H9 (cell line): Measurements from ENCODE around the gene SHMT2. TPM values are rescaled to one million over a fixed set of nuclear protein-coding genes. Genes with fewer than 3 reads are reported as not detected.

Experiments
- DNase-seq: peaks from one replicate; pipeline ENCODE4 v3.0.0-alpha.2; 2017
- H2AFZ ChIP-seq: one replicate; pipeline ENCODE4 v1.6.1; 2013; ENCODE audit warnings: mild to moderate bottlenecking, low read length, control low read depth, moderate library complexity
- H2AK5ac ChIP-seq: 2 replicates; pipeline ENCODE4 v1.6.1; 2013; ENCODE audit warnings: low read length, control low read depth, mixed read lengths; ENCODE audit not compliant: insufficient read length
- H2BK120ac ChIP-seq: one replicate; pipeline ENCODE4 v1.6.1; 2013; ENCODE audit warnings: low read depth, mild to moderate bottlenecking, low read length, control low read depth, inconsistent platforms; ENCODE audit not compliant: poor library complexity, severe bottlenecking
- H2BK12ac ChIP-seq: 2 replicates; pipeline ENCODE4 v1.6.1; 2013; ENCODE audit warnings: low read length, control low read depth, mixed read lengths, low read depth; ENCODE audit not compliant: insufficient read length
- H2BK15ac ChIP-seq: 2 replicates; pipeline ENCODE4 v1.6.1; 2013; ENCODE audit warnings: low read depth, low read length, control low read depth
- H2BK20ac ChIP-seq: one replicate; pipeline ENCODE4 v1.6.1; 2013; ENCODE audit warnings: low read depth, mild to moderate bottlenecking, low read length, control low read depth, inconsistent platforms; ENCODE audit not compliant: poor library complexity, severe bottlenecking
- H2BK5ac ChIP-seq: 2 replicates; pipeline ENCODE4 v1.6.1; 2013; ENCODE audit warnings: low read length, control low read depth, mixed read lengths; ENCODE audit not compliant: insufficient read length
- H3K14ac ChIP-seq: 2 replicates; pipeline ENCODE4 v1.6.1; 2013; ENCODE audit warnings: low read length, control low read depth; ENCODE audit not compliant: insufficient read depth
- H3K18ac ChIP-seq: 2 replicates; pipeline ENCODE4 v1.6.1; 2013; ENCODE audit warnings: low read depth, mild to moderate bottlenecking, mixed read lengths, low read length, control low read depth; ENCODE audit not compliant: insufficient read length
- H3K23ac ChIP-seq: 2 replicates; pipeline ENCODE4 v1.6.1; 2013; ENCODE audit warnings: low read length, control low read depth, mixed read lengths, low read depth; ENCODE audit not compliant: insufficient read length
- H3K23me2 ChIP-seq: 2 replicates; pipeline ENCODE4 v1.6.1; 2013; ENCODE audit warnings: low read depth, mild to moderate bottlenecking, mixed read lengths, low read length, control low read depth; ENCODE audit not compliant: insufficient read length, poor library complexity, severe bottlenecking
- H3K27ac ChIP-seq: 2 replicates; pipeline ENCODE4 v1.5.1; 2013; ENCODE audit warnings: low read length, control low read depth, mixed read lengths, low read depth; ENCODE audit not compliant: insufficient read length
- H3K27me3 ChIP-seq: 2 replicates; pipeline ENCODE4 v1.6.1; 2013; ENCODE audit warnings: low read length, control low read depth, inconsistent platforms; ENCODE audit not compliant: insufficient read depth
- H3K4ac ChIP-seq: 2 replicates; pipeline ENCODE4 v1.6.1; 2013; ENCODE audit warnings: low read depth, mild to moderate bottlenecking, control low read depth, inconsistent platforms, low read length, moderate library complexity
- H3K4me1 ChIP-seq: 2 replicates; pipeline ENCODE4 v1.6.1; 2013; ENCODE audit warnings: low read length, control low read depth, inconsistent platforms; ENCODE audit not compliant: insufficient read depth
- H3K4me2 ChIP-seq: 2 replicates; pipeline ENCODE4 v1.6.1; 2013; ENCODE audit warnings: low read length, control low read depth, mixed read lengths; ENCODE audit not compliant: insufficient read length, insufficient read depth
- H3K56ac ChIP-seq: 2 replicates; pipeline ENCODE4 v1.6.1; 2013; ENCODE audit warnings: low read depth, mild to moderate bottlenecking, mixed read lengths, low read length, control low read depth; ENCODE audit not compliant: insufficient read length
- H3K79me1 ChIP-seq: 2 replicates; pipeline ENCODE4 v1.6.1; 2013; ENCODE audit warnings: low read depth, mild to moderate bottlenecking, moderate library complexity, low read length, control low read depth, inconsistent platforms; ENCODE audit not compliant: insufficient read depth, poor library complexity, severe bottlenecking
- H3K79me2 ChIP-seq: 2 replicates; pipeline ENCODE4 v1.6.1; 2013; ENCODE audit warnings: low read length, control low read depth, inconsistent platforms; ENCODE audit not compliant: insufficient read depth
- H3K9ac ChIP-seq: 2 replicates; pipeline ENCODE4 v1.6.1; 2013; ENCODE audit warnings: low read length, control low read depth, mixed read lengths; ENCODE audit not compliant: insufficient read length; ENCODE audit errors: extremely low read depth
- H3K9me3 ChIP-seq: one replicate; pipeline ENCODE4 v1.6.1; 2013; ENCODE audit warnings: low read depth, low read length, inconsistent platforms; ENCODE audit not compliant: control insufficient read depth
- H3T11ph ChIP-seq: one replicate; pipeline ENCODE4 v1.6.1; 2013; ENCODE audit warnings: mild to moderate bottlenecking, low read length, control low read depth, inconsistent platforms
- H4K20me1 ChIP-seq: one replicate; pipeline ENCODE4 v1.6.1; 2013; ENCODE audit not compliant: control insufficient read depth, insufficient read length, insufficient read depth
- H4K5ac ChIP-seq: 2 replicates; pipeline ENCODE4 v1.6.1; 2013; ENCODE audit warnings: low read depth, mild to moderate bottlenecking, mixed read lengths, low read length, control low read depth; ENCODE audit not compliant: insufficient read length
- H4K8ac ChIP-seq: replicated peaks from 2 replicates; pipeline ENCODE4 v1.6.1; 2013; ENCODE audit warnings: low read length, control low read depth, mixed read lengths, low read depth; ENCODE audit not compliant: insufficient read length
- H4K91ac ChIP-seq: 2 replicates; pipeline ENCODE4 v1.6.1; 2013; ENCODE audit warnings: low read depth, mild to moderate bottlenecking, moderate library complexity, mixed read lengths, low read length, control low read depth; ENCODE audit not compliant: insufficient read length
- H3K27ac Mint-ChIP-seq, 3 experiments: 2 replicates in 2 of 3; 3 replicates in 1 of 3; pipeline ENCODE4 v1.8.0; 2020 to 2021; ENCODE audit warnings: mixed read lengths in 3 of 3, mild to moderate bottlenecking in 1 of 3, moderate library complexity in 1 of 3
- H3K27me3 Mint-ChIP-seq: 2 replicates; pipeline ENCODE4 v1.8.0; 2021; ENCODE audit warnings: low read depth, mild to moderate bottlenecking, moderate library complexity, mixed read lengths
- H3K36me3 Mint-ChIP-seq, 3 experiments: 2 replicates in 2 of 3; 3 replicates in 1 of 3; pipeline ENCODE4 v1.8.0; 2020 to 2021; ENCODE audit warnings: low read depth in 3 of 3, mixed read lengths in 3 of 3; ENCODE audit not compliant: insufficient read depth in 1 of 3
- H3K4me1 Mint-ChIP-seq, 2 experiments: 2 replicates each; pipeline ENCODE4 v1.8.0; 2020; ENCODE audit warnings: mixed read lengths in 2 of 2
- H3K4me3 Mint-ChIP-seq, 2 experiments: 2 replicates in 1 of 2; 3 replicates in 1 of 2; pipeline ENCODE4 v1.8.0; 2020 to 2021; ENCODE audit warnings: mild to moderate bottlenecking in 2 of 2, mixed read lengths in 2 of 2, moderate library complexity in 1 of 2
- H3K9me3 Mint-ChIP-seq, 2 experiments: 2 replicates in 1 of 2; 3 replicates in 1 of 2; pipeline ENCODE4 v1.8.0; 2020; ENCODE audit warnings: mild to moderate bottlenecking in 2 of 2, mixed read lengths in 2 of 2, moderate library complexity in 1 of 2
- WGBS: extraction: QIAGEN DNeasy Blood & Tissue Kit; methylation state at CpG from one replicate; pipeline ENCODE4 v1.1.7; 2013; ENCODE audit warnings: missing lambda C conversion rate, low lambda C conversion rate, mixed read lengths; ENCODE audit not compliant: insufficient read length; ENCODE audit errors: extremely low coverage; 5-methylcytosine and 5-hydroxymethylcytosine counted together
- total RNA-seq: library from RNA; stranded (reverse); gene quantifications from 2 replicates; pipeline ENCODE4 v1.2.1, GENCODE V29; 2021
- TF ChIP-seq, protein P1 (sequence below): fragments of 200-600 bp; sonication (generic); conservative IDR thresholded peaks from 3 replicates; pipeline ENCODE4 v1.8.0; 2021; ENCODE audit warnings: antibody characterized with exemption, mild to moderate bottlenecking

Gene SHMT2
- total RNA-seq, 1 experiment from 2014 or later, result 260 TPM

GRCh38 chr12:57237932-57238853 is 8.7 kb downstream of the SHMT2 start:
- no peaks in the 10 kb centered on the region for H3K4me1 ChIP-seq
- H2BK120ac ChIP-seq, result no peak overlapping the region

More at GRCh38 chr12:57237932-57238853, 8.7 kb downstream of the SHMT2 start:
- Mint-ChIP-seq H3K27me3 (peaks cover 84% of the 10 kb centered on the region), H3K27ac (peak overlapping the region in 1 of 3 experiments; percentile 94; a peak in 1 of 7 replicates), H3K36me3 (peaks cover 15 to 18% (median 16%) of the 10 kb centered on the region in 3 experiments), H3K4me1 (peaks cover 56 to 70% of the 10 kb centered on the region in 2 experiments), H3K4me3 (peak overlapping the region; percentile 72 to 87), H3K9me3 (no peaks in the 10 kb centered on the region)
- H3T11ph ChIP-seq, result no peak overlapping the region
- no peak overlapping the region for H3K14ac ChIP-seq
- DNase-seq, result peak; percentile 71
- no CpG with 5 or more reads among the region's 63 CpGs for WGBS
- peak overlapping the region; percentile 16 for H3K9ac ChIP-seq
- no peak overlapping the region for H2AFZ ChIP-seq
- peaks cover 4% of the 10 kb centered on the region for H4K20me1 ChIP-seq
- no peak overlapping the region for H3K27ac ChIP-seq
- no peak overlapping the region for H4K91ac ChIP-seq
- peaks cover 28% of the 10 kb centered on the region for H3K23me2 ChIP-seq
- H3K18ac ChIP-seq, result no peak overlapping the region
- no peak overlapping the region for H4K8ac ChIP-seq
- H3K27me3 ChIP-seq, result peaks cover 56% of the 10 kb centered on the region
- no peak overlapping the region for H2BK12ac ChIP-seq
- H2BK15ac ChIP-seq, result no peak overlapping the region
- no peak overlapping the region for H3K56ac ChIP-seq
- H3K4ac ChIP-seq, result no peak overlapping the region
- TF ChIP-seq, protein P1, sequence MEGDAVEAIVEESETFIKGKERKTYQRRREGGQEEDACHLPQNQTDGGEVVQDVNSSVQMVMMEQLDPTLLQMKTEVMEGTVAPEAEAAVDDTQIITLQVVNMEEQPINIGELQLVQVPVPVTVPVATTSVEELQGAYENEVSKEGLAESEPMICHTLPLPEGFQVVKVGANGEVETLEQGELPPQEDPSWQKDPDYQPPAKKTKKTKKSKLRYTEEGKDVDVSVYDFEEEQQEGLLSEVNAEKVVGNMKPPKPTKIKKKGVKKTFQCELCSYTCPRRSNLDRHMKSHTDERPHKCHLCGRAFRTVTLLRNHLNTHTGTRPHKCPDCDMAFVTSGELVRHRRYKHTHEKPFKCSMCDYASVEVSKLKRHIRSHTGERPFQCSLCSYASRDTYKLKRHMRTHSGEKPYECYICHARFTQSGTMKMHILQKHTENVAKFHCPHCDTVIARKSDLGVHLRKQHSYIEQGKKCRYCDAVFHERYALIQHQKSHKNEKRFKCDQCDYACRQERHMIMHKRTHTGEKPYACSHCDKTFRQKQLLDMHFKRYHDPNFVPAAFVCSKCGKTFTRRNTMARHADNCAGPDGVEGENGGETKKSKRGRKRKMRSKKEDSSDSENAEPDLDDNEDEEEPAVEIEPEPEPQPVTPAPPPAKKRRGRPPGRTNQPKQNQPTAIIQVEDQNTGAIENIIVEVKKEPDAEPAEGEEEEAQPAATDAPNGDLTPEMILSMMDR, result no peak
- H4K5ac ChIP-seq, result no peak overlapping the region
- no peaks in the 10 kb centered on the region for H3K79me1 ChIP-seq
- H3K9me3 ChIP-seq, result no peaks in the 10 kb centered on the region
- no peak overlapping the region for H3K23ac ChIP-seq
- peak overlapping the region; percentile 82 for H3K4me2 ChIP-seq
- H2BK5ac ChIP-seq, result no peak overlapping the region
- no peaks in the 10 kb centered on the region for H3K79me2 ChIP-seq
- H2AK5ac ChIP-seq, result no peak overlapping the region
- no peak overlapping the region for H2BK20ac ChIP-seq
